GM18517 (cell line): Measurements from ENCODE around the gene PAX9.

ENCODE experiments used
- ATAC-seq: cut with Tn5 transposase; IDR thresholded peaks from one replicate; pipeline ENCODE4 v1.9.1; 2021; ENCODE audit warnings: mild to moderate bottlenecking, moderate library complexity; ENCODE audit not compliant: unreplicated experiment

Gene PAX9

DNA sequence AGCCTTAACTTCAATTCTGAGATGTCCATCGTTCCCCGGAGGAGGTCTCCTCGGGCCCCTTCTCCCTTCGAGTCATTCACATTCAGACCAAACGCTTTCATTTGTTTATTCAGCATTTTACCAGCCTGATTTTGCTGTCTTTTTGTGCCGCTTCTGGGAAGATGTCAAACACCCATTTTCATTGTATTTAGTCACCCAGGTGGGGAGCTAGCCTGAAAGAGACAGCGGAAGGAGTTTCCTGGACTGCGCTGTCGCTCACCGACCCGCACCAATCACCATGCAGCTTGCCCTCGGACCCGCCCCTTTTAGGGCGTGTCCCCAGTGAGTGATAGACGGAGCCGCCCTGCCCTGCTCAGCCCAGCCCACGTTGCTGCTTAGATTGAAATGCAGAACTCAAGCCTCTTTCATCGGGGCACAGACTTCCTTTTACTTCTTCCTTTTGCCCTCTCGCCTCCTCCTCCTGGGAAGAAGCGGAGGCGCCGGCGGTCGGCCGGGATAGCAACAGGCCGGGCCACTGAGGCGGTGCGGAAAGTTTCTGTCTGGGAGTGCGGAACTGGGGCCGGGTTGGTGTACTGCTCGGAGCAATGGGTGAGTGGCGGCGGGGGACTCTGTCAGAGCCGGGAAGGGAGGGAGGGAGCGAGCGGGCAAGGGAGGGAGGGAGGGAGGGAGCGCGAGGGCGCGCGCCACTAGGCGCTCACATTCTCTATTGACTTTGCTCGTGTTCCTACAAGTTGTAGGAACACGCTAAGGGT lies at the start of gene PAX9:
Gene PAX9 (plus strand): TSS at position 355 of the 752 bp plus-strand sequence. CDS start 230 bp downstream, at position 585.
- peak; percentile 71 for ATAC-seq

DNA sequence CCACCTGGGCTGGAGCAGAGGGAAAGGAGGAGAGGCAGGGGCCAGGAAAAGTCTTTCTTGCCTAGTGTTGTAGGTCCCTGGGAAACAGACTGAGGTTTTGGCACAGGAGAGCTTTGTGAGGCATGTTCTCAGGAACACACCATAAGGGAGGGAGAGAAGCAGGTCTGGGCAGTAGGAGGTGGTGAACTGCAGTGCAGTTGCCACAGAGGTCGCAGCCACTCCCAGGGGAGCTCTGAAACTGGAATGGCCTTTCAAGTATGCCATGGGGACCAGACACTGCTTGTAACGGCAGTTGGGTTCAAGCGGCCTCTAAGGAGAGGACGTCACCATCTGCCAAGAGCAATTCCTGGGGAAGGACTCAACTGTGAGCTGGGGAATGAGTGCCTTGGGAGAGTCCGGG lies 43.8 kb upstream of the PAX9 start:
- ATAC-seq: no peak

DNA sequence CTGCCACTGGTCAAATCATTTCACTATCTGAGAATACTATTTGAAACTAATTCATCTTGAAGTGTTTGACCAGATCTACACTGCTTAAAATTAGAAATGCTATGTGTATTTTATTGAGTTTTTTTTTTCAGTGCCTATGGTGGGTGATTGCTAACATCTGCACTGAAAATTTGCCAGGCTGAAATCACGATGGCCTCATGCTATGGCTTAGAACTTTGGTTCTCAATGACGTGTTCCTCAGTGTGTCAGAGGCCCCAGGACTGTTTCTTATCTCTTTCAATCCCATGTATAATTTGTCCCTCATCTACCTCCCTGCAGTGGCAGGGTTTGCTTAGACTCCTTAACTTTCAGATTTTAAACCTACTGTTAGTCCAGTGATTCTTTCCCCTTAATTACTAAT lies 43.0 kb upstream of the PAX9 start:
- no peak for ATAC-seq

DNA sequence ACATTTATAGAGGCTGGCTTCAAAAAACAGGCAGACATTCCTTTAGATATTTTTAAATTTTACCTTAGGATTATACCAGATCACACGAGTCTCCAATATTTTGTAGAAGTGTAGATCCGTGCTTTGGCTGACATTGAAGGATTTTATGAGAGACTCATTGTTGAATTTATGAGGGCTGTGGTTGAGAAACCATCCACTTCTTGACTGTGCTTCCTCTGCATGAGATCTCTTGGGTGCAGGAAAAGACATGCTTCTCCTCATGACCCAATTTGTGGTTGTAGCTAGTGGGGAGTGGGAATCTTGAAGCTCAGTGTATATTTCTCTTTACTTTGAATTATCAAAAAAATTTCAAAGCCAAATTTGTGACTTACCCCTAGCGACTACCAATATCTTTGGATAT lies 42.5 kb upstream of the PAX9 start:
- no peak for ATAC-seq

DNA sequence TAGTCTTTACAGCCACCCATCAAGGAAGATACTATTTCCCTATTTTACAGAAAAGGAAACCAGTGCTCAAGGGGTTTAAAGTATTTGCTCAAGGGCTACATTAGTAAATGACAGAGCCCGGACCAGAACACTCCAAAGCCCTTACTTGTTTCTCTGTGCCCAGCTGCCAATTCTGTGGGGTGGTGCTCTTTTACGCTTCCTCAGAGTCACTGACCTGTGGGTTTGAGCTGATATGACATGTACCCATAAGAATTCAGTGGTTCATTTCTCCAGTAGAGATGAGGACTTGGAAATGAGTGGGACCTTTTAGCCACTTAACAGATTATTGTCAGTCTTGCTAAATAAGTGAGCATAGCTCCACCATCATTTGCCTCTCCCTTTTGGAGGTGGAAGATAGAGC lies 41.8 kb upstream of the PAX9 start:
- no peak for ATAC-seq

GRCh38 chr14:36625014-36625413 lies 36.6 kb upstream of the PAX9 start:
- ATAC-seq: no peak

- no peak for ATAC-seq
Measured at GRCh38 chr14:36625436-36625835, 36.2 kb upstream of the PAX9 start.

- no peak for ATAC-seq
Measured at GRCh38 chr14:36626151-36626550, 35.5 kb upstream of the PAX9 start.

GRCh38 chr14:36627981-36628380 lies 33.7 kb upstream of the PAX9 start:
- no peak for ATAC-seq

GRCh38 chr14:36633580-36633979 lies 28.1 kb upstream of the PAX9 start:
- no peak for ATAC-seq

- no peak for ATAC-seq
Measured at GRCh38 chr14:36646664-36647416, 14.8 kb upstream of the PAX9 start.

- no peak for ATAC-seq
Measured at GRCh38 chr14:36647417-36647823, 14.2 kb upstream of the PAX9 start.

DNA sequence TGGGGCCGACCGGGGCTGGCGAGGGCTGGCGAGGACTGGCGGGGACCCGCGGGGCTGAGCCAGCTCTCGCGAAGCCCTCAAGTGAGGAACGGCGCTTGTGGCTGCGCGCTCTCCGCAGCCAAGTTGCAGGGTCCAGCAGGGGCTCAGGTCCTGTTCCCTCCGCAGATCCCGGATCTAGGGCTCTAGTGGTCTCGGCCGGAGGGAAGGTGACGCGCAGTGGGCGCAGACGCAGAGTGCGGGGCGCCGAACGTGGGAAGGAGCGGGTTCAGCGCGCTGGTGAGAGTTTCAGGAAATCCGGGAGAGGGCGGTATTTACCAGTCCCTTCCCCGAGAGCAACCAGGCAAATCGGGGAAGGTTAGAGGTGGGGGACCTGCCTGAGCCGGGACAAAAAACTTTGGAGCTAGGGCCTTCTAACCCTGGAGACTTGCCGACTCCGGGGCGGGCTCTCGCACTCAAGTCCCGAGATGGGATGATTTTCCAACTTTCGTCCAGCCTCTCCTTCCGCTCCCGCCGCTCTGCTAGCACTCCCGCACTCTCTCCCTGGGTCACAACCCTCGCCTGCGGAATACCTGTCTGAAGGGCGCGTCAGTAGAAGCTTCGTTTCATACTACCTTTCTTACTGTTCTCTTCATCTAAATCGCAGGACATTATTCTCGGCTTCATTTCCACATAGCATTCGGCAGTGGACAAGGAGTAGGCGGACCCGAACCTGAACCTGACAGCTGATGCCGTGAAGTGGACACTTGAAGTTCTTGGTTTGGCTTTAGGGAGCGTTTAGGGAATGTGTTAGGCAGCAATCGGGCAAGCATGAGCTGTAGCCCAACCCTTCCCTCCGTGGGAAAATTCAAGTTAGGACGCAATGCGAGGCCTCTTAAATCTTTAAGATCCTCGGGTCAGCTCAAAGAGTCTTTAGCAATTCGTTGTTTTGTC lies 13.6 kb upstream of the PAX9 start:
- no peak for ATAC-seq

DNA sequence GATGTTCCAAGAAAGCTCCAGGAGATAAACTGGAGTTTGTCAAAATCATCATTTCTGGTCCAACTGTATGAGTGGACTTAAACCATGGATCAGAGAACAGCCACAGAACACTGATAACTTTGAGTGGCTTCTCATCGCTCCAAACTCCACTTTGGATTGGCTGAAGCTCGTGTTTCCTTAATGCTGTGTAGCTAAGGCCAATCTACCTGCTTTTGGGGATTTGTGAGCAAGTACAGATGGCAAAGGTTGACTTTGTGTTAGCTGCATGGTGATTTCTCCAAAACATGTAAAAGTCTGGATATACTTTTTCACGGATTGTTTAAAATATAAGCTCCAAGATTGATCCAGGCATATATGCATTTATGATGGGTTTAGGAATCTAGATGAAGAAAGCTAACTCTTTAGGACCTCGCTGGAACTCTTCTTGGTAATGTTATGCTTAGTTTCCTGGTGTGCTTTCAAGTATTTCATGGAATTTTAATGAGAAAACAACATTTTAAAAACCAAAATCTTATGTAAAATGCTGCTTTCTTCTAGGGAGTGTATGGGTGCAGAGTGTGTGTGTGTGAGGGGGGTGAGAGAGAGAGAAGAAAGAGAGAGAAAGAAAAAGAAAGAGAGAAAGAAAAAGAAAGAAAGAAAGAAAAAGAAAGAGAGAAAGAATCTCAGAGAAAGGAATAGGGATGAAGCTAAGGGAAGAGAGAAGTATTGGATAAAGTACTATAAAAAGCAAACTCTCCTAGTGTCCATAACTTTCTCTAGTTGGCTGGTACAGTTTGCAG lies 11.6 kb upstream of the PAX9 start:
- ATAC-seq: no peak

GRCh38 chr14:36652542-36653201 lies 9.0 kb upstream of the PAX9 start:
- ATAC-seq: no peak

DNA sequence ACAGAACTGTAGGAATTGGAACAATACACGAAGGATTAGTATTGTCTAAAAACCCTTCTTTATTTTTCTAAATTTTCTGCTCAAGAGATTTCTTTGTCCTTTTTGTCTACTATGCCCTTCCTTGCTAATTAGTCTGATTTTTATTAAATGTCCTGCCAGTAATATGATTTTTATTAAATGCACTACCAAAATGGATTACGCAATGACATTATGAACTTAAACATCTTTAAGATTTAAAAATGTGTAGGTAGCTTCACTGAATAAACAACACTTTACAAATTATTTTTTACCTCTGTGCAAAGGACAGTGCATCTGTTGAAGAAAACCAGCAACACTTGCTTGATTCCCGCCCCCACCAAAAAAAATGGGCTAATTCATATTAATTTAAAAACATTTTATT lies 8.2 kb upstream of the PAX9 start:
- no peak for ATAC-seq

- ATAC-seq: no peak
Measured at GRCh38 chr14:36653962-36654793, 7.5 kb upstream of the PAX9 start.

DNA sequence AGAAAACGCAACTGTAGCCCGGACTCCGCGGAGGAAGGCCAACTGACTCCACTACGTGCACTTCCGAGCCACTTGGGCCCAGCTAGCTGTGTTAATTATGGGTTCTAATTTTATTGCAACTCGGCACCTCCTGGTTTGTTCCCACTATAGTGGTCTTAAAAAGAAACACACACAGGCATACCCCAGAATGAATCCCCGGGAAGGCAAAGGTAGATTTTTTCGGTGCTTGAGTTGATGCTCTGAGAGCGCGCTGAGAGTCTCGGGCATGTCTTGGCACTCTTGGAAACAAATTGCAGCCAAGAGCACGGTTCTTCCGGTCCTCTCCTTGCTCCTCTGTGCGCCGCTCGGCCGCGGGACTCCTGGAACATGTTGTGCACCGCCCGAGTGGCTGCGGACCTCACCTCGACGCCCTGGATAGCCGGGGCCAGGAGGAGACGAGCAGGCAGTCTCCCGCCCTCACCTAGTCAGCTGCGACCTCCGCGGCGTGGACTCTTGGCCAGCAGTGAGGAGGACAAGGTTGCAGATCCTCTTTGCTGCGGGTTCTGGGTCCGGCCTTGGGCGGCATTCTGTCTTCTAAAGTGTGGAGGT lies 6.8 kb upstream of the PAX9 start:
- ATAC-seq: no peak

- no peak for ATAC-seq
Measured at GRCh38 chr14:36655571-36655962, 6.1 kb upstream of the PAX9 start.
